ENCODE data around the gene AMBP.
"Not testable (repeated sequence)": the region's sequence is repeated elsewhere in the genome, so short reads cannot be mapped to it uniquely, and the experiment has no call there.

AMBP gene

GRCh38 chr9:114050226-114050568 lies 27.9 kb downstream of the AMBP start:
- no peak for DNase-seq

- no peak for DNase-seq
These were observed 28.5 kb downstream of the AMBP start for GRCh38 chr9:114049441-114050225.

- no peak for DNase-seq
These were observed 29.3 kb downstream of the AMBP start for GRCh38 chr9:114048533-114049415.

GRCh38 chr9:114047717-114048116 lies 30.4 kb downstream of the AMBP start:
- DNase-seq = no peak

GRCh38 chr9:114046875-114047274 lies 31.2 kb downstream of the AMBP start:
- DNase-seq = peak; percentile 47

- DNase-seq = no peak
These were observed 31.8 kb downstream of the AMBP start for GRCh38 chr9:114046237-114046755.

- DNase-seq = not testable (repeated sequence)
These were observed 34.4 kb downstream of the AMBP start for GRCh38 chr9:114043660-114044059.

GRCh38 chr9:114039484-114039883 lies 38.6 kb downstream of the AMBP start:
- DNase-seq = no peak

GRCh38 chr9:114038724-114039313 lies 39.3 kb downstream of the AMBP start:
- no peak for DNase-seq

- DNase-seq = no peak
These were observed 40.0 kb downstream of the AMBP start for GRCh38 chr9:114037961-114038723.

GRCh38 chr9:114037249-114037648 lies 40.9 kb downstream of the AMBP start:
- no peak for DNase-seq

GRCh38 chr9:114035845-114036801 lies 42.0 kb downstream of the AMBP start:
- DNase-seq = no peak

- DNase-seq = no peak
These were observed 42.8 kb downstream of the AMBP start for GRCh38 chr9:114035221-114035844.

- no peak for DNase-seq
These were observed 43.4 kb downstream of the AMBP start for GRCh38 chr9:114034661-114035062.

- no peak for DNase-seq
These were observed 43.9 kb downstream of the AMBP start for GRCh38 chr9:114034196-114034595.

- peak; percentile 11 for DNase-seq
These were observed 44.5 kb downstream of the AMBP start for GRCh38 chr9:114033397-114034103.

GRCh38 chr9:114031948-114032840 lies 45.9 kb downstream of the AMBP start:
- no peak for DNase-seq

GRCh38 chr9:114031037-114031630 lies 47.0 kb downstream of the AMBP start:
- no peak for DNase-seq

- DNase-seq = no peak
These were observed 47.7 kb downstream of the AMBP start for GRCh38 chr9:114030364-114030763.

Measured in fibroblast of skin of right biceps (primary cell).